Osteoblast (primary cell): ENCODE data around the gene ARL2. TPM values are rescaled to one million over a fixed set of nuclear protein-coding genes. Genes with fewer than 3 reads are reported as not detected.
A peak's percentile ranks its signal among the peaks of the same experiment; 100 is the strongest.

Source experiments
- DNase-seq: peaks from one replicate; pipeline ENCODE4 v3.0.0; 2011; ENCODE audit warnings: low spot score, mixed read lengths; ENCODE audit not compliant: insufficient read length; ENCODE audit errors: missing footprints
- H2AFZ ChIP-seq: 2 replicates; pipeline ENCODE4 v1.6.0; 2011; ENCODE audit warnings: mild to moderate bottlenecking, low read length
- H3K27ac ChIP-seq: 2 replicates; pipeline ENCODE4 v1.5.1; 2011; ENCODE audit warnings: mild to moderate bottlenecking, low read depth, low read length, moderate library complexity
- H3K27me3 ChIP-seq: 2 replicates; pipeline ENCODE4 v1.6.0; 2012; ENCODE audit warnings: mild to moderate bottlenecking, control low read depth, inconsistent platforms, low read length, moderate library complexity; ENCODE audit not compliant: insufficient read depth
- H3K36me3 ChIP-seq: 2 replicates; pipeline ENCODE4 v1.5.1; 2011; ENCODE audit warnings: mild to moderate bottlenecking, low read length, control low read depth, moderate library complexity; ENCODE audit not compliant: insufficient read depth
- H3K4me1 ChIP-seq: 2 replicates; pipeline ENCODE4 v1.5.1; 2011; ENCODE audit warnings: mild to moderate bottlenecking, low read length, control low read depth, moderate library complexity; ENCODE audit not compliant: insufficient read depth
- H3K4me2 ChIP-seq: 2 replicates; pipeline ENCODE4 v1.6.0; 2011; ENCODE audit warnings: mild to moderate bottlenecking, low read length; ENCODE audit not compliant: insufficient read depth
- H3K4me3 ChIP-seq: fragments of 200-600 bp; sonication (generic); 3 replicates; pipeline ENCODE4 v1.5.1; 2012; ENCODE audit warnings: mild to moderate bottlenecking, low read length, inconsistent platforms; ENCODE audit not compliant: insufficient read depth
- H3K79me2 ChIP-seq: 2 replicates; pipeline ENCODE4 v1.6.0; 2012; ENCODE audit warnings: mild to moderate bottlenecking, low read length, control low read depth, inconsistent platforms; ENCODE audit not compliant: insufficient read depth
- H3K9me3 ChIP-seq: 2 replicates; pipeline ENCODE4 v1.5.1; 2011; ENCODE audit warnings: low read depth, low read length, control low read depth
- H4K20me1 ChIP-seq: 2 replicates; pipeline ENCODE4 v1.6.0; 2012; ENCODE audit warnings: mild to moderate bottlenecking, low read length, control low read depth; ENCODE audit not compliant: insufficient read depth
- CTCF ChIP-seq: IDR thresholded peaks from 2 replicates; pipeline ENCODE4 v1.5.1; 2011; ENCODE audit warnings: mild to moderate bottlenecking, low read depth, low read length, moderate library complexity; ENCODE audit errors: extremely low read depth
- total RNA-seq: library from RNA; depleted of rRNA; stranded (reverse); fragments of >200 nt; gene quantifications from 2 replicates; pipeline ENCODE4 v1.2.3, GENCODE V29; 2012

The ARL2 gene
- total RNA-seq = 66.3 and 78.5 TPM in 2 replicates

DNA sequence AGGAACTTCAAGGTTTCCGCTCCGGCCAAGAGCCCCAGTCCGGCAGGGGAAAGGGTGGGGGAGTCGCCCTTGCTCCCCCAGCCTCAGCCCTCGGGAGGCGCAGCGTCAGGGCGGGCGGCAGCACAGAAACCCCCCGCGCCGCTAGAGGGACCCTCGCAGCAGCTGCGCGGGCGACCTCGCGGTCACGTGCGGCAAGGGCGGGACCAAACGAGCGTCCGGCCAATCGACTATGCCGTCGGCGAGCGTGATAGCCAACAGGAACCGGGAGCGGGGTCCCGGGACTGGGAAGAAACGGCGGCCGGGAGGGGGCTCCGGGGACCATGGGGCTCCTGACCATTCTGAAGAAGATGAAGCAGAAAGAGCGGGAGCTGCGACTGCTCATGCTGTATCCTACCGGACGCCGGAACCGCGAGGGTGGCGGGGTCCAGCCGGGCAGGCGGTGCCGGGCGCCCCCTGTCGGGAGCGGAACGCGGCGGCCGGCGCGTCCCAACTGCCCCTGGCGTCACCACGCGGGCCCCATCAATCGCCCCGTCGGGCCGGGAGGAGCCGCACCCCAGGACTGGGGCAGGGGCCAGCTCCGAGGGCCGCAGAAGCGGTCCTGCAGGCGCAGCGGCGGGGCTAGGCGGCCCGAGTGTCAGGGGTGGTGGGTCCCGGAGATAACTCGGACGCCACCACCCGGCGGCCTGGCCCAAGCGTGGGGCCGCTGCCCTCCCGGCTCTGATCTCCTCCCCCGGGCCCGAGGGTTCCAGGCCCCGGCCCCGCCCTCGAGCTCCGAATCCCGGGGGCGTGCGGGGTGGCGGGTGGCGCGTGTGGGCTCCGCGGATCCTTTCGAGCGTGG, at the start of gene ARL2:
TSS of gene ARL2 (plus strand) at position 273 of the 838 bp plus-strand sequence. CDS start at position 321, 48 bp downstream.
- TF ChIP-seq CTCF = peak; percentile 60
- Histone ChIP-seq H3K27ac (peak within 1 kb of the TSS; percentile 97), H4K20me1 (no peaks in the 10 kb centered on the region), H3K79me2 (peaks cover 15% of the 10 kb centered on the region), H3K27me3 (no peaks in the 10 kb centered on the region), H3K4me1 (peaks cover 12% of the 10 kb centered on the region), H2AFZ (peak within 1 kb of the TSS; percentile 99), H3K4me3 (peak within 1 kb of the TSS; percentile 96), H3K36me3 (peaks cover 12% of the 10 kb centered on the region), H3K4me2 (peak within 1 kb of the TSS; percentile 98), H3K9me3 (no peaks in the 10 kb centered on the region)
- DNase-seq = peak; percentile 99

DNA sequence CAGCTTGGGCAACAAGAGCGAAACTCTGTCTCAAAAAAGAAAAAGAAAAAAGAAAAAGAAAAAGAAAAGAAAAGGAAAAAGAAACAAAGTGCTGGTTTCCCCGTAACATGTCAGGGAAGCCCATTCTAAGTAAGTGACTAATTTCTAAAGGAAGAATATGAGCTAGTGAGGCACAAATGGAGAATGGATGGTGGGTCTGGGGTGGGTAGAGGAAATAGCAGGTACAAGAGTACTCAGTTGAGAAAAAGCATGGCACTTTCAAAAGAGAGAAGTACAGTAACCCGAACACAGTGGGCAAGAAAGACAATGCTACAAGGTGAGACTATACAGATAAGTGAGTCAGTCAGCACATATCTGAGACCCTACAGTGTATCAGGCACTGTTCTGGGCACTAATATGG, 46.6 kb upstream of the ARL2 start:
- Histone ChIP-seq H3K4me3 (no peak overlapping the region), H3K27me3 (no peaks in the 10 kb centered on the region), H3K9me3 (no peaks in the 10 kb centered on the region), H3K79me2 (no peaks in the 10 kb centered on the region), H2AFZ (no peak overlapping the region), H3K4me2 (no peak overlapping the region), H3K36me3 (no peaks in the 10 kb centered on the region), H4K20me1 (no peaks in the 10 kb centered on the region), H3K4me1 (peaks cover 4% of the 10 kb centered on the region), H3K27ac (no peak overlapping the region)
- DNase-seq = no peak
- TF ChIP-seq CTCF = no peak

DNA sequence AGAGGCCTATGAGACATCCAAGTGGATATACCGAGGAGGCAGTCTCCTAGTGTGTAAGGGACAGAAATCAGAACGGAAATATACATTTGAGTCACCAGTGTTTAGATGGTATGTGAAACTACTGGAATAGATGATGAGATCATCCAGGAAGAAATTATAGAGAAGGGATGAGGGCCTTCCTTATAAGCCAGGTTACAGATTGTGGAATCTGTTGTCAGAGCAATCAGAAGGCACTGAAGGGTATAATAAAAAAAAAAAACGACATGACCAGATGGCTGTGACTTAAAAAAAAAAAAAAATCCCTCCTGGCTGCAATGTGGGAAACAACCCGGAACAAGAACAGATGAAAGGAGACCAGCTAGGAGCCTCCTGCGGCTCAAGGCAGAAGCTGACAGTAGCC, 44.8 kb upstream of the ARL2 start:
- H2AFZ ChIP-seq = no peak overlapping the region
- H3K4me2 ChIP-seq = no peak overlapping the region
- H3K27ac ChIP-seq = no peak overlapping the region
- DNase-seq = peak; percentile 78
- no peaks in the 10 kb centered on the region for H3K79me2 ChIP-seq
- H3K4me3 ChIP-seq = no peak overlapping the region
- H3K36me3 ChIP-seq = no peaks in the 10 kb centered on the region
- no peaks in the 10 kb centered on the region for H4K20me1 ChIP-seq
- H3K9me3 ChIP-seq = no peaks in the 10 kb centered on the region
- H3K27me3 ChIP-seq = no peaks in the 10 kb centered on the region
- peaks cover 4% of the 10 kb centered on the region for H3K4me1 ChIP-seq
- TF ChIP-seq CTCF = no peak

GRCh38 chr11:64970731-64971151, 43.2 kb upstream of the ARL2 start:
- DNase-seq = no peak
- TF ChIP-seq CTCF = no peak
- Histone ChIP-seq H3K4me2 (no peak overlapping the region), H3K79me2 (no peaks in the 10 kb centered on the region), H3K9me3 (no peaks in the 10 kb centered on the region), H3K36me3 (no peaks in the 10 kb centered on the region), H4K20me1 (no peaks in the 10 kb centered on the region), H2AFZ (no peak overlapping the region), H3K4me1 (peaks cover 4% of the 10 kb centered on the region), H3K27ac (no peak overlapping the region), H3K27me3 (no peaks in the 10 kb centered on the region), H3K4me3 (no peak overlapping the region)
